GM18951 (cell line): ENCODE results near the gene NSUN7.
A peak's percentile ranks its signal among the peaks of the same experiment; 100 is the strongest.

ENCODE experiments used
- POLR2A ChIP-seq: IDR thresholded peaks from 4 replicates; pipeline ENCODE4 v1.6.1; 2011; ENCODE audit warnings: mild to moderate bottlenecking; ENCODE audit not compliant: insufficient read length, insufficient read depth; ENCODE audit errors: extremely low read depth
- in situ Hi-C: fragments of 300-500 bp; cut with MboI; formaldehyde crosslinking; loops from one replicate; pipeline ENCODE4 v1.12.0; 2022; ENCODE audit warnings: low sequenced_read_pairs, mixed read lengths, inconsistent platforms; ENCODE audit not compliant: unreplicated experiment

Gene NSUN7

DNA sequence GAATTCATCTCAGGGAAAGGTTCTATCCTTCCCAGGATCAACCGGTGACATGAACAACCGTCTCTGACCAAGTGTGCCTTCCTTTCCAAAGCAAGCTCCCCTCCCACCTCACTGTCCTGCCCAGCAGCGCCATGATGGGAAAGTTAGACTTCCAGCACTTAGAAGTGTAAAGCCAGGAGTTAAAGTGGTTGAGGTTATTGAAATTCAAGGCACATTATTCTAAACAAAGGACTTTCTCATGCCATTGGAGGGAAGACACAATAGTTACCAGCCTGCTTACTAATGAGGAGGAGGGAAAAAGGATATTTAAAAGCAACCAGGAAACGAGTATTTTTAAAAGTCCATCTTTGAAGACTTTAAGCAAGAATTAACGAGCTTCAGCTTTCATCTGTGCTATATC lies 96.8 kb downstream of the NSUN7 start:
- TF ChIP-seq POLR2A = no peak
- in situ Hi-C loops = no loop called here

DNA sequence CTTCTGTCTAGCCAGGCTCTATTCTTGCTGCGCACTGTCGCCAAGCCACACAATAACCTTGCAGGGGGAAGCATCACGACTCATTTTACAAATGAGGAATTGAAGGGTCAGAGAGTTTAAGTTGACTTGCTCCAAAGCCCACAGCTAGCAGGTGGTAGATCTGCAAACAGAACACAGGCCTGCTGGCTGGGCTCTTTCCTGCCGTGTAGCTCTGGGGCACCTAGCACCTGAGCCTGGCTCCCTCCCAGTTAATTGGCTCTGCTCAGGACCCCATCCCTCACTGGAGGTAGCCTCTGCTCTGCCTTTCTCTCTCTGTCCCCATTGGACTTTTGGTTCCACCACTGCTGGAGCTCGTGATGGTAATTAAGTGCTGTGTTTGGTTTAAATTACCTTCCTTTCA lies 98.5 kb downstream of the NSUN7 start:
- no peak for TF ChIP-seq POLR2A
- in situ Hi-C loops = no loop called here

DNA sequence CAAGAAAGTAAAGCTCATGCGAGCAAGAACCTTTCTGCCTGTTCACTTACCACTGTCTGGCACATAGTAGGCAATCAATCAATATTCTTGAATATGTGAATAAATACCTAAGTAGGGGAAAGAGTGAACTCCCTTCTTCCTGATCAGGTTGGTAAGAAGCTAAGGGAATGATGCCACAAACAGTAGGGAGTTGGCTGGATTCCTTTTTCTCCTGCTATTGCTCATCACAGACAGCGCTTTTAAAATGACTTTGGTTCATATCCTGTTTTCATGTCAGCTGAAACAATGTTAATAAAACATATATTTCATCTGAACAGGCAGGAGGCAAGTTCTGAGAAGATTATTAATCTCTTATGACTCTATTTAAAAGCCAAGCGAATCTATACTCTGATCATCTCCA lies 99.2 kb downstream of the NSUN7 start:
- no peak for TF ChIP-seq POLR2A
- in situ Hi-C loops = no loop called here

DNA sequence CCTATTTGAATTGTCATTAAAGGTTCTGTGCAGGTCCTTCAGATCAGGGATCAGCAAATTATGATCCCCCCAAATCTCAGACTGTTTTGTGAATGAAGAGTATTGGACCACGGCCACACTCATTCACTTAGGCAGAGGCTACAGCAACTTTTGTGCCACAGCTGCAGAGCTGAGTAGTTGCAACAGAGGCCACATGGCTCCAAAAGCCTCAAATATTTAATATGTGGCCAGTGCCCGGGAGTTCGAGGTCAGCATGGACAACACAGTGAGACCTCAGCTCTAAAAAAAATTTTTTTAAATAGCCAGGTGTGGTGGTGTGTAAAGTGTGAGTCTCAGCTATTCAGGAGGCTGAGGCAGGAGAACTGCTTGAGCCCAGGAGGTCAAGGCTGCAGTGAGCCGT lies 100.7 kb downstream of the NSUN7 start:
- no peak for TF ChIP-seq POLR2A
- in situ Hi-C loops = no loop called here

DNA sequence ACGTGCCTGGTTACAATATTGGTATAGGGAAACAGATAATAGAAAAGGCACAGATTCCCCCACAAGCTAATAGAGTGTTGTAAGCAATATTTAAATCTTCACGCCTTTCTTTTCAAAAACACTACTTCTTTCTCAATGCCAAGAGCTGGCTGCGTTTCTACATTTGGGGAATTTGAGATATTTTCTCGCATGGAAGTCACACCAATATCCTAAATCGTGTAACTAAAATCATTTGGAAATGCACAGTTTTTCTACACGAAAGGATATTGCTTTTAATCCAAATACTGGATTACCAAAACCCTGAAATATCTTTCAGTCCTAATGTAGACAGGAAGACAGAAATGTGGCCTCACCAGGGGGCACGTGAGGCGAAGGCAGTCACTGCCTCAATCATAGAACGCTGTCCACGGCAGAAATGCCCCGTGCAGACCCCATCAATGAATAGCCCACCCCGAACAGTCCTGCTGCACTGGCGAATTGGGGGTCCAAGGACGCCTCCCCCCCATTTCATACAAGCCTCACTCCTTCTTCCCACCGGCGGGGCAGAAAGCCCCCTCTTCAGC lies 106.6 kb downstream of the NSUN7 start:
- no peak for TF ChIP-seq POLR2A
- in situ Hi-C loops = no loop called here

DNA sequence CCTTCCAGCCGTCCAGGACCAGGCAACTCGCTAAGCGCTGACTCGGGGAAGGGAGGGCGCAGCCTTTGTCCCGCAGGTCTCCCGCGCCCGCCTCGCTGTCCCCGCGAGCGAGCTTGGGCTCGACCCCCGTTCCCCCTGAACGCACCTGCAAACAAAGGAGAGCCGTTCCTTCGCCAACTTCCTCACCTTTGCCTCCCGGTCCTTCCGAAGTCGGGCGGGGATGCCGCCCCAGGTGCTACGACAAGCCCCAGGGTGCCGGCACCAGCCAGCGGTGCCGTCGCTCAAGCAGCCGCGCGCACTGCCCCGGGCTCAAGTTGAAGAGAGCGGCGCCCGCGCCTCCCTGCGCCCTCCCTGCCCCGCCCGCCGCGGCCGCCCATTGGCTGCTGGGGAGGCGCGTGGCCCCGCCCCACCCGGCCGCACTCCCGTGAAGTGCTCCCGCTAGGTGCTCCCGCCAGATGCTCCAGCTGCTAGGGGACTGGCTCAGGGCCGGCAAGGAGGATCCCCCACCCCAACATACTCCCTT lies 107.1 kb downstream of the NSUN7 start:
- TF ChIP-seq POLR2A = peak; percentile 41
- in situ Hi-C loops = no loop called here

DNA sequence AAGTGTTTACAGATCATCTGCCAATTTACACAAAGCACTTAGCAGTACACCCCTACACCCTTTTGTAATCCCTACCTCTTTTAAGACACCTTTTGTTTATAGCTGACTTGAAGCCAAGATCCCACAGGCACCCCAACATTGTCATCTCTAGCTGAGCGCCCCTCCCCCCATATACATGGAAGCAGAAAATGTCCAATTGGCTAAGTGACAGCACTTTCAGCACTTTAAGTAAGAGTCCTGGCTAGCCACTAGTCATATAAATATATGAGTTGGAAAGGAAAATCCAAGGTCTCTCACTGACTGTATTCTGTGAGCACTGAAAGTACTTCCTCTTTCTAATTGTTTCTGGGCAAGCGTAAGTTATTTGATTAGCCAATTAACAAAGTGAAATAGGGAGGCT lies 108.2 kb downstream of the NSUN7 start:
- no peak for TF ChIP-seq POLR2A
- in situ Hi-C loops = no loop called here

DNA sequence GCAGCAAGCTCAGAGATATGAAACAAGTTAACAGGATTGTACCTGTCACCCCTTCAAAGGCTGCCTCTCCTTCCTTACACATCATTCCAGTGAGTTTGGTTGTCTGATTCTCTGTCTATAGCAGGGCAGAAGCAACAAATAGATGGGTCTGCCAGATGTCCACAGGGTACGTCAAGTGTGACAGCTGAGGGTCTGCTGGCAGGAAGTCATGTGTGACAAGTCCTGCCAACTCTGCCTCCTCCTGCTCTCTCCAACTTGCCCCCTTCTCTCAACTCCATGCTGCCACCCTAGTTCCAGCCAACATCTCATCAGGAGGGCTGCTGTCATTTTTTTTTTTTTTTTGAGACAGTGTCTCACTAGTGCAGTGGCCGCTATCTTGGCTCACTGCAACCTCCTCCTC lies 109.2 kb downstream of the NSUN7 start:
- in situ Hi-C loops = no loop called here
- no peak for TF ChIP-seq POLR2A
